Peyer's patch (tissue), 4 donors: ENCODE measurements around the gene NDUFA5. TPM values are rescaled to one million over a fixed set of nuclear protein-coding genes. Genes with fewer than 3 reads are reported as not detected.
A peak's percentile ranks its signal among the peaks of the same experiment; 100 is the strongest.

Experiments used
- DNase-seq, 3 donors: peaks; one replicate each; pipeline ENCODE4 v3.0.0-alpha.2; 2017 to 2019
- H3K27ac ChIP-seq, 4 donors: fragments of 200-600 bp; sonication (generic); one replicate each; pipeline ENCODE4 v1.5.1; 2016 to 2019
- H3K27me3 ChIP-seq, 2 donors: fragments of 200-600 bp; sonication (generic); one replicate each; pipeline ENCODE4 v1.5.1; 2019
- H3K36me3 ChIP-seq, 3 donors: fragments of 200-600 bp; sonication (generic); one replicate each; pipeline ENCODE4 v1.5.1; 2016 to 2019
- H3K4me1 ChIP-seq, 4 donors: fragments of 200-600 bp; sonication (generic); one replicate each; pipeline ENCODE4 v1.5.1; 2016 to 2019
- H3K4me3 ChIP-seq, 4 donors: fragments of 200-600 bp; sonication (generic); 1 replicate in 3 of 4; 2 replicates in 1 of 4; pipeline ENCODE4 v1.5.1; 2016 to 2019; ENCODE audit warnings: mild to moderate bottlenecking in 1 of 4
- H3K9me3 ChIP-seq, 4 donors: fragments of 200-600 bp; sonication (generic); one replicate each; pipeline ENCODE4 v1.5.1; 2016 to 2019; ENCODE audit warnings: mild to moderate bottlenecking in 1 of 4
- CTCF ChIP-seq, 6 experiments: fragments of 450-650 bp in 4 of 6; fragments of 200-600 bp in 2 of 6; sonication (generic) in 1 of 6; IDR thresholded peaks; one replicate each; pipeline ENCODE4 v1.5.1; 2017 to 2019; ENCODE audit warnings: antibody characterized with exemption in 6 of 6, mild to moderate bottlenecking in 3 of 6, moderate library complexity in 1 of 6
- POLR2A ChIP-seq, 2 donors: fragments of 450-650 bp; IDR thresholded peaks; one replicate each; pipeline ENCODE4 v1.5.1; 2017; ENCODE audit warnings: antibody characterized with exemption in 2 of 2, mild to moderate bottlenecking in 2 of 2, moderate library complexity in 2 of 2
- total RNA-seq, 4 donors: library from RNA; depleted of rRNA; stranded (reverse); fragments of >200 nt; gene quantifications; one replicate each; pipeline ENCODE4 v1.1.0, GENCODE V29; 2016

NDUFA5 gene
- total RNA-seq, 4 donors from 2014 or later: 35.7 to 55.2 (median 45.4) TPM

- Histone ChIP-seq H3K36me3 (no peaks in the 10 kb centered on the region), H3K4me1 (no peaks in the 10 kb centered on the region), H3K4me3 (no peak overlapping the region), H3K27me3 (no peaks in the 10 kb centered on the region), H3K9me3 (no peaks in the 10 kb centered on the region), H3K27ac (no peak overlapping the region)
- DNase-seq: no peak
- TF ChIP-seq CTCF (IDR thresholded peaks at IDR 0.05): peak in 4 of 6 experiments; percentile 28 to 53 (median 40)
- TF ChIP-seq POLR2A (IDR thresholded peaks at IDR 0.05): no peak
Measured at GRCh38 chr7:123580406-123581161, 23.0 kb upstream of the NDUFA5 start.

GRCh38 chr7:123579416-123579815, 21.8 kb upstream of the NDUFA5 start:
- Histone ChIP-seq H3K4me1 (no peaks in the 10 kb centered on the region), H3K36me3 (no peaks in the 10 kb centered on the region), H3K9me3 (no peaks in the 10 kb centered on the region), H3K27me3 (no peaks in the 10 kb centered on the region), H3K4me3 (no peak overlapping the region), H3K27ac (no peak overlapping the region)
- TF ChIP-seq CTCF (IDR thresholded peaks at IDR 0.05) (no peak), POLR2A (IDR thresholded peaks at IDR 0.05) (no peak)
- no peak for DNase-seq

- no peaks in the 10 kb centered on the region for H3K4me1 ChIP-seq
- no peak overlapping the region for H3K27ac ChIP-seq
- no peak overlapping the region for H3K4me3 ChIP-seq
- no peaks in the 10 kb centered on the region for H3K27me3 ChIP-seq
- no peak for DNase-seq
- no peaks in the 10 kb centered on the region for H3K36me3 ChIP-seq
- no peaks in the 10 kb centered on the region for H3K9me3 ChIP-seq
- no peak for TF ChIP-seq POLR2A (IDR thresholded peaks at IDR 0.05)
- TF ChIP-seq CTCF (IDR thresholded peaks at IDR 0.05): no peak
Measured at GRCh38 chr7:123573896-123574467, 16.4 kb upstream of the NDUFA5 start.

- no peaks in the 10 kb centered on the region for H3K4me1 ChIP-seq
- TF ChIP-seq POLR2A (IDR thresholded peaks at IDR 0.05) (no peak), CTCF (IDR thresholded peaks at IDR 0.05) (no peak)
- H3K4me3 ChIP-seq: no peak overlapping the region
- no peak overlapping the region for H3K27ac ChIP-seq
- no peaks in the 10 kb centered on the region for H3K27me3 ChIP-seq
- no peaks in the 10 kb centered on the region for H3K36me3 ChIP-seq
- no peak for DNase-seq
- H3K9me3 ChIP-seq: no peaks in the 10 kb centered on the region
Measured at GRCh38 chr7:123573341-123573740, 15.7 kb upstream of the NDUFA5 start.

GRCh38 chr7:123571684-123572083, 14.1 kb upstream of the NDUFA5 start:
- no peaks in the 10 kb centered on the region for H3K4me1 ChIP-seq
- no peak for TF ChIP-seq POLR2A (IDR thresholded peaks at IDR 0.05)
- no peak for TF ChIP-seq CTCF (IDR thresholded peaks at IDR 0.05)
- no peak overlapping the region for H3K27ac ChIP-seq
- H3K4me3 ChIP-seq: no peak overlapping the region
- H3K36me3 ChIP-seq: no peaks in the 10 kb centered on the region
- H3K27me3 ChIP-seq: no peaks in the 10 kb centered on the region
- H3K9me3 ChIP-seq: no peaks in the 10 kb centered on the region
- DNase-seq: no peak
